Tibial artery (tissue), 4 donors: ENCODE data around the gene GTF2E1.

Experiments
- DNase-seq, 2 donors: peaks; one replicate each; pipeline ENCODE4 v3.0.0-alpha.2; 2019
- H3K27ac ChIP-seq, 2 donors: fragments of 200-600 bp; sonication (generic) in 1 of 2; 1 replicate in 1 of 2; 2 replicates in 1 of 2; pipeline ENCODE4 v1.5.1; 2018 to 2019; ENCODE audit warnings: mild to moderate bottlenecking in 1 of 2
- H3K27me3 ChIP-seq, 2 donors: fragments of 200-600 bp; sonication (generic) in 1 of 2; one replicate each; pipeline versions ENCODE4 v1.5.1 to v1.6.0; 2016 to 2019
- H3K36me3 ChIP-seq, 3 donors: fragments of 200-600 bp; sonication (generic) in 2 of 3; one replicate each; pipeline ENCODE4 v1.5.1; 2016 to 2019; ENCODE audit warnings: mild to moderate bottlenecking in 2 of 3
- H3K4me1 ChIP-seq, 4 donors: fragments of 200-600 bp; sonication (generic) in 2 of 4; 1 replicate in 3 of 4; 2 replicates in 1 of 4; pipeline ENCODE4 v1.5.1; 2016 to 2019
- H3K4me3 ChIP-seq, 2 donors: fragments of 200-600 bp; sonication (generic) in 1 of 2; 1 replicate in 1 of 2; 2 replicates in 1 of 2; pipeline ENCODE4 v1.5.1; 2018 to 2019; ENCODE audit warnings: mild to moderate bottlenecking in 2 of 2
- H3K9me3 ChIP-seq, 3 donors: fragments of 200-600 bp; sonication (generic) in 1 of 3; one replicate each; pipeline ENCODE4 v1.5.1; 2016 to 2019
- intact Hi-C: fragments of 100-400 bp; cut with DNase I; formaldehyde crosslinking; loops from one replicate; pipeline ENCODE4 v1.15.0; 2023; ENCODE audit warnings: low total_unique reads
- TF ChIP-seq, protein P1 (sequence below), 2 experiments: fragments of 200-600 bp in 1 of 2; fragments of 450-650 bp in 1 of 2; IDR thresholded peaks; one replicate each; pipeline ENCODE4 v1.5.1; 2017 to 2019; ENCODE audit warnings: antibody characterized with exemption in 2 of 2, mild to moderate bottlenecking in 1 of 2, moderate library complexity in 1 of 2

The GTF2E1 gene

DNA sequence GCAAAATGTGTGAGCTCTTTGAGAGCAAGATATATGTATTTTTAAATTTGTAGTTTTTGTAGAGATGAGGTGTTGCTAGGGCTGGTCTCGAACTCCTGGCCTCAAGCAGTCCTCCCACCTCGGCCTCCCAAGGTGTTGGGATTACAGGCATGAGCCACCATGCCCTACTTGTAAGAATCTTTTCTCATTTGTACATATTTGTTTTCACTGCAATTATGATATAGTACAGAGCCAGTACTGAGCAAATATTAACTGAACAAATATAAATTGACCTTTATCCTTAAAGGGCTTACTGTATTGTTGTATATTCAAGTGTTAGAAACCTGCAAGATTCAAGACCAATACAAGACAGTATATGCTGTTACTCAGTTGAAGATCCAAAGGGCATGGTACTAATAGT, 53.4 kb downstream of the GTF2E1 start:
- intact Hi-C loops = no loop called here
- H3K27ac ChIP-seq = no peak overlapping the region
- DNase-seq = no peak
- no peaks in the 10 kb centered on the region for H3K27me3 ChIP-seq
- no peaks in the 10 kb centered on the region for H3K9me3 ChIP-seq
- no peaks in the 10 kb centered on the region for H3K36me3 ChIP-seq
- H3K4me1 ChIP-seq = no peaks in the 10 kb centered on the region
- TF ChIP-seq, protein P1, sequence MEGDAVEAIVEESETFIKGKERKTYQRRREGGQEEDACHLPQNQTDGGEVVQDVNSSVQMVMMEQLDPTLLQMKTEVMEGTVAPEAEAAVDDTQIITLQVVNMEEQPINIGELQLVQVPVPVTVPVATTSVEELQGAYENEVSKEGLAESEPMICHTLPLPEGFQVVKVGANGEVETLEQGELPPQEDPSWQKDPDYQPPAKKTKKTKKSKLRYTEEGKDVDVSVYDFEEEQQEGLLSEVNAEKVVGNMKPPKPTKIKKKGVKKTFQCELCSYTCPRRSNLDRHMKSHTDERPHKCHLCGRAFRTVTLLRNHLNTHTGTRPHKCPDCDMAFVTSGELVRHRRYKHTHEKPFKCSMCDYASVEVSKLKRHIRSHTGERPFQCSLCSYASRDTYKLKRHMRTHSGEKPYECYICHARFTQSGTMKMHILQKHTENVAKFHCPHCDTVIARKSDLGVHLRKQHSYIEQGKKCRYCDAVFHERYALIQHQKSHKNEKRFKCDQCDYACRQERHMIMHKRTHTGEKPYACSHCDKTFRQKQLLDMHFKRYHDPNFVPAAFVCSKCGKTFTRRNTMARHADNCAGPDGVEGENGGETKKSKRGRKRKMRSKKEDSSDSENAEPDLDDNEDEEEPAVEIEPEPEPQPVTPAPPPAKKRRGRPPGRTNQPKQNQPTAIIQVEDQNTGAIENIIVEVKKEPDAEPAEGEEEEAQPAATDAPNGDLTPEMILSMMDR (IDR thresholded peaks at IDR 0.05) = no peak
- no peak overlapping the region for H3K4me3 ChIP-seq

DNA sequence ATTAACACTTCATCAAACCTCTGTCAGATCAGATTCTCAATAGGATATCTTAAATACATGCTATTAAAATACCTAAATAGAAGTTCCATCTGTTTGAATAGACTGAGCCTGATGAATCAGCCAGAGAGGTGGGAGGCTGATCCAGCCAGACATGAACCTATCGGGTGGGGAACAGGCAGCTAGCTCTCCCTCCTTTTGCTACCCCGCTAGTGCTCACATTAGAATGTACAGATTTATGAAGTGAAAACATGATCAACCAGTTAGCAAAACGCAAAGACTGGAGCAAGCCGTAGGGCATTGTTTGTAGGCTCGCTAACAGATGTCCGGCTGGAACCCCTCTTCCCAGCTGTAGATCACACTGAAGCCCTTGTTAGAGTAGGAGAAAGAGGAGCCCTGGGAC, 54.4 kb downstream of the GTF2E1 start:
- H3K27ac ChIP-seq = no peak overlapping the region
- no peaks in the 10 kb centered on the region for H3K4me1 ChIP-seq
- TF ChIP-seq, protein P1 (IDR thresholded peaks at IDR 0.05) = no peak
- H3K27me3 ChIP-seq = no peaks in the 10 kb centered on the region
- no peaks in the 10 kb centered on the region for H3K36me3 ChIP-seq
- no peaks in the 10 kb centered on the region for H3K9me3 ChIP-seq
- intact Hi-C loops = no loop called here
- no peak overlapping the region for H3K4me3 ChIP-seq
- no peak for DNase-seq

DNA sequence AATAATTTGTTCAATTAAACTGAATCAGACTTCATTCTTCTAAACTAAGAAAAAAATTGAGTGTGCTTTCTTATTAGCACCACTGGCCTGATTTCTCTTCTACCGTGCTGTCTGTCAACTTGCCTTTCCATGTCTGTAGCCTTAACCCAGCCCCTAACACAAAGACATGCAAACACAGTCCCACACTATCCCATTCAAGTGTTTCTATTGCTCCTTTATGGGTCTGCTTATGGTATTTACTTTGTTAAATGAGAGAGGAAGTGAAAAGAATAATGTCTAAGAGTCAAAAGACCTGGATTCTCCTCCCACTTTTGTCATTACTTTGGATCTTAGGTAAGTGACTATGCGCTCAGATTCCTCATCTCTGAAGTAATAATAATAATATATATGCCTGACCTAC, 55.3 kb downstream of the GTF2E1 start:
- Histone ChIP-seq H3K9me3 (no peaks in the 10 kb centered on the region), H3K27me3 (no peaks in the 10 kb centered on the region), H3K36me3 (no peaks in the 10 kb centered on the region), H3K4me3 (no peak overlapping the region), H3K4me1 (no peaks in the 10 kb centered on the region), H3K27ac (no peak overlapping the region)
- TF ChIP-seq, protein P1 (IDR thresholded peaks at IDR 0.05) = no peak
- no peak for DNase-seq
- intact Hi-C loops = no loop called here

DNA sequence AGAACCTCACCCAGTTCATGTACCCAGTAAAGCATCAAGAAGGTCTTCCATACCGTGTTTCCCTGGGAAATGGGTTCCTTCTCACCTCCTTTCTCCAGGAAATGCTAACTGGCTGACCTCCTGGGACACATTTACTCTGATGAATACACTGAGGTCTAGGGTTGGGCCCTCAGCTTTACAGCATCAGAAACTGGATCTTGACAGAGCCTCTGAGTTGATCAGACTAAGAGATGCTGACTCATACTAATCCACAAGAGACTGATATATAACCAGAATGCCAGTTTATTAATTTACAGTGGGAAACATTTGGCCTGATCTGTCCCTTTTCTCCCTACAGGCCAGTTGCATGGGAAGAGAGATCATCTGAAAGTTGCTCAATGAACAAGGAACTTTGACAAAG, 55.8 kb downstream of the GTF2E1 start:
- intact Hi-C loops = no loop called here
- TF ChIP-seq, protein P1 (IDR thresholded peaks at IDR 0.05) = no peak
- no peaks in the 10 kb centered on the region for H3K4me1 ChIP-seq
- no peaks in the 10 kb centered on the region for H3K27me3 ChIP-seq
- no peak overlapping the region for H3K27ac ChIP-seq
- DNase-seq = no peak
- H3K36me3 ChIP-seq = no peaks in the 10 kb centered on the region
- H3K4me3 ChIP-seq = no peak overlapping the region
- H3K9me3 ChIP-seq = no peaks in the 10 kb centered on the region

DNA sequence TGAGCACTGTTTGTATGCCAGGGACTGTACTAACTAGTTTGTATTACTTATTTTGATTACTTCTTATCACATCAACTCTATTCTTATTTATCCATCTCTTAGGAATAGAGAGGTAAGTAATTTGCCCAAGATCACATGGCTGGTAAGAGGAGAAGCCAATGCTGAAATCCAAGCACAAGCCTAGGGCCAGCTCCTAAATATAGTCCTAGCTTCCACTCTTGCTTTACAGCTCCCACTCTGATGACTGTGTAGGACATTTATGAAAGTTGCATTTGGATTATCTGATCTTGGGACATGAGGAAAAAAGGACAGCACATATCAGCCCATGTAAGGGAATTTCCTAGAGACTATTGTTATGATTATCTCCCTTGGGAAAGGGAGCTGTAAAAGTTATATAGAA, 58.1 kb downstream of the GTF2E1 start:
- intact Hi-C loops = no loop called here
- no peak overlapping the region for H3K27ac ChIP-seq

More for the DNA sequence above, 58.1 kb downstream of the GTF2E1 start:
- Histone ChIP-seq H3K9me3 (no peaks in the 10 kb centered on the region), H3K27me3 (no peaks in the 10 kb centered on the region), H3K4me1 (no peaks in the 10 kb centered on the region), H3K4me3 (no peak overlapping the region), H3K36me3 (no peaks in the 10 kb centered on the region)
- TF ChIP-seq, protein P1 (IDR thresholded peaks at IDR 0.05) = no peak
- no peak for DNase-seq
